Keratinocyte (primary cell): ENCODE data around the gene EXOC4. TPM values are rescaled to one million over a fixed set of nuclear protein-coding genes. Genes with fewer than 3 reads are reported as not detected.

Source experiments
- DNase-seq: peaks from one replicate; pipeline ENCODE4 v3.0.0-alpha.2; 2011; ENCODE audit warnings: low read depth, missing footprints, low spot score
- FAIRE-seq: peaks from 2 replicates; lab custom pipeline; 2011; peaks lifted over from hg19 to GRCh38; lab: Jason Lieb, UNC
- H2AFZ ChIP-seq: 2 replicates; pipeline ENCODE4 v1.6.0; 2012; ENCODE audit warnings: low read length, control low read depth, inconsistent platforms; ENCODE audit not compliant: control insufficient read depth
- H3K27ac ChIP-seq: 2 replicates; pipeline ENCODE4 v1.5.1; 2011; ENCODE audit warnings: low read length; ENCODE audit not compliant: control insufficient read depth, insufficient read depth
- H3K27me3 ChIP-seq: 3 replicates; pipeline ENCODE4 v1.6.0; 2011; ENCODE audit warnings: low read length; ENCODE audit not compliant: control insufficient read depth, insufficient read depth; ENCODE audit errors: extremely low read depth
- H3K36me3 ChIP-seq, 2 experiments: 2 replicates in 1 of 2; 3 replicates in 1 of 2; pipeline ENCODE4 v1.5.1; 2011; ENCODE audit warnings: low read length in 2 of 2, mild to moderate bottlenecking in 1 of 2; ENCODE audit not compliant: control insufficient read depth in 2 of 2, insufficient read depth in 2 of 2; ENCODE audit errors: extremely low read depth in 1 of 2
- H3K4me1 ChIP-seq: 3 replicates; pipeline ENCODE4 v1.5.1; 2011; ENCODE audit warnings: low read length; ENCODE audit not compliant: control insufficient read depth, insufficient read depth; ENCODE audit errors: extremely low read depth
- H3K4me2 ChIP-seq: 3 replicates; pipeline ENCODE4 v1.6.0; 2011; ENCODE audit warnings: low read depth, low read length; ENCODE audit not compliant: control insufficient read depth, insufficient read depth; ENCODE audit errors: extremely low read depth
- H3K4me3 ChIP-seq, 3 experiments: fragments of 200-600 bp in 1 of 3; sonication (generic) in 1 of 3; 2 replicates in 2 of 3; 3 replicates in 1 of 3; pipeline ENCODE4 v1.5.1; 2011 to 2016; ENCODE audit warnings: low read length in 3 of 3, mild to moderate bottlenecking in 3 of 3, control low read depth in 2 of 3, inconsistent platforms in 1 of 3, low read depth in 1 of 3, mixed read lengths in 1 of 3, mixed run types in 1 of 3, moderate library complexity in 1 of 3; ENCODE audit not compliant: control insufficient read depth in 2 of 3, insufficient read depth in 2 of 3; ENCODE audit errors: extremely low read depth in 1 of 3
- H3K79me2 ChIP-seq: 2 replicates; pipeline ENCODE4 v1.6.0; 2012; ENCODE audit warnings: low read length; ENCODE audit not compliant: control insufficient read depth, insufficient read depth
- H3K9ac ChIP-seq: 3 replicates; pipeline ENCODE4 v1.6.0; 2011; ENCODE audit warnings: low read length; ENCODE audit not compliant: control insufficient read depth, insufficient read depth; ENCODE audit errors: extremely low read depth
- H3K9me1 ChIP-seq: 3 replicates; pipeline ENCODE4 v1.6.0; 2011; ENCODE audit warnings: low read length; ENCODE audit not compliant: control insufficient read depth, insufficient read depth; ENCODE audit errors: extremely low read depth
- H3K9me3 ChIP-seq: 2 replicates; pipeline ENCODE4 v1.5.1; 2012; ENCODE audit warnings: low read depth, low read length; ENCODE audit not compliant: control insufficient read depth
- H4K20me1 ChIP-seq: 3 replicates; pipeline ENCODE4 v1.6.0; 2011; ENCODE audit warnings: low read length; ENCODE audit not compliant: control insufficient read depth, insufficient read depth; ENCODE audit errors: extremely low read depth
- CTCF ChIP-seq, 3 experiments: IDR thresholded peaks in 1 of 3; conservative IDR thresholded peaks in 1 of 3; optimal IDR thresholded peaks in 1 of 3; 2 replicates in 2 of 3; 3 replicates in 1 of 3; pipeline versions ENCODE3 to v1.5.1; 2011; ENCODE audit warnings: low read length in 3 of 3, mild to moderate bottlenecking in 3 of 3, moderate library complexity in 2 of 3, control low read depth in 1 of 3, inconsistent platforms in 1 of 3; ENCODE audit not compliant: insufficient read depth in 2 of 3; ENCODE audit errors: extremely low read depth in 1 of 3
- EZH2 ChIP-seq: IDR thresholded peaks from one replicate; pipeline ENCODE4 v1.6.1; 2012; ENCODE audit warnings: inconsistent platforms, mild to moderate bottlenecking, low read length, moderate library complexity
- dilution Hi-C: fragments of 300-500 bp; cut with MboI; formaldehyde crosslinking; loops from one replicate; pipeline ENCODE4 v1.7.0; 2020; ENCODE audit warnings: low sequenced_read_pairs; ENCODE audit not compliant: extremely low pct_ligation_motif_present
- polyA plus RNA-seq, 5 experiments: library from polyadenylated mRNA; depleted of rRNA in 3 of 5; stranded (reverse) in 3 of 5; stranded (forward) in 1 of 5; unstranded in 1 of 5; fragments of >200 nt; gene quantifications; 1 replicate in 1 of 5; 2 replicates in 3 of 5; 3 replicates in 1 of 5; pipeline versions ENCODE4 v1.2.1 to v1.2.3, GENCODE V29; 2011 to 2012; ENCODE audit warnings: missing spikeins in 2 of 5, low read depth in 1 of 5, low replicate concordance in 1 of 5

Gene EXOC4
- polyA plus RNA-seq, 1 donor (not counting 4 experiments of a cell fraction or from before 2014, with no cell fraction given), result 52.6 TPM

GRCh38 chr7:133479456-133480065 is 226.7 kb downstream of the EXOC4 start:
- no peaks in the 10 kb centered on the region for H4K20me1 ChIP-seq
- no peaks in the 10 kb centered on the region for H3K79me2 ChIP-seq
- H3K4me3 ChIP-seq, result no peak overlapping the region
- dilution Hi-C loops, result no loop called here
- no peaks in the 10 kb centered on the region for H3K36me3 ChIP-seq
- no peak overlapping the region for H3K4me2 ChIP-seq
- H2AFZ ChIP-seq, result no peak overlapping the region
- TF ChIP-seq EZH2 (no peak), CTCF (optimal IDR thresholded peaks at IDR 0.05 in 1 of 3, IDR thresholded peaks at IDR 0.05 in 1 of 3, conservative IDR thresholded peaks at IDR 0.05 in 1 of 3; ENCODE audit: extremely low read depth in 1 of 3, insufficient read depth in 2 of 3, low read length in 3 of 3) (no peak)
- no peak overlapping the region for H3K27ac ChIP-seq
- H3K27me3 ChIP-seq, result no peaks in the 10 kb centered on the region
- H3K9ac ChIP-seq, result no peak overlapping the region
- H3K4me1 ChIP-seq, result peaks cover 16% of the 10 kb centered on the region
- H3K9me1 ChIP-seq, result no peaks in the 10 kb centered on the region
- no peak for DNase-seq
- no peak for FAIRE-seq
- H3K9me3 ChIP-seq, result no peaks in the 10 kb centered on the region

GRCh38 chr7:133480868-133481267 is 228.0 kb downstream of the EXOC4 start:
- no peaks in the 10 kb centered on the region for H3K9me3 ChIP-seq
- TF ChIP-seq EZH2 (no peak), CTCF (optimal IDR thresholded peaks at IDR 0.05 in 1 of 3, IDR thresholded peaks at IDR 0.05 in 1 of 3, conservative IDR thresholded peaks at IDR 0.05 in 1 of 3; ENCODE audit: extremely low read depth in 1 of 3, insufficient read depth in 2 of 3, low read length in 3 of 3) (no peak)
- no peak overlapping the region for H3K4me2 ChIP-seq
- no peaks in the 10 kb centered on the region for H3K27me3 ChIP-seq
- no peaks in the 10 kb centered on the region for H3K9me1 ChIP-seq
- no peak overlapping the region for H2AFZ ChIP-seq
- H3K4me3 ChIP-seq, result no peak overlapping the region
- no peak overlapping the region for H3K27ac ChIP-seq
- no peaks in the 10 kb centered on the region for H3K36me3 ChIP-seq
- H4K20me1 ChIP-seq, result no peaks in the 10 kb centered on the region
- FAIRE-seq, result no peak
- no peak overlapping the region for H3K9ac ChIP-seq
- dilution Hi-C loops, result no loop called here
- H3K79me2 ChIP-seq, result no peaks in the 10 kb centered on the region
- peaks cover 16% of the 10 kb centered on the region for H3K4me1 ChIP-seq
- DNase-seq, result no peak
